NCI-H524 treated with DMSO at 0.1 percent for 48 hours (cell line): ENCODE measurements around the gene DISC1.
A peak's percentile ranks its signal among the peaks of the same experiment; 100 is the strongest.
"Not testable (repeated sequence)": the region's sequence is repeated elsewhere in the genome, so short reads cannot be mapped to it uniquely, and the experiment has no call there.

Experiments
- DNase-seq: peaks from one replicate; lab custom pipeline; 2025; lab: John Stamatoyannopoulos, UW

The DISC1 gene

DNA sequence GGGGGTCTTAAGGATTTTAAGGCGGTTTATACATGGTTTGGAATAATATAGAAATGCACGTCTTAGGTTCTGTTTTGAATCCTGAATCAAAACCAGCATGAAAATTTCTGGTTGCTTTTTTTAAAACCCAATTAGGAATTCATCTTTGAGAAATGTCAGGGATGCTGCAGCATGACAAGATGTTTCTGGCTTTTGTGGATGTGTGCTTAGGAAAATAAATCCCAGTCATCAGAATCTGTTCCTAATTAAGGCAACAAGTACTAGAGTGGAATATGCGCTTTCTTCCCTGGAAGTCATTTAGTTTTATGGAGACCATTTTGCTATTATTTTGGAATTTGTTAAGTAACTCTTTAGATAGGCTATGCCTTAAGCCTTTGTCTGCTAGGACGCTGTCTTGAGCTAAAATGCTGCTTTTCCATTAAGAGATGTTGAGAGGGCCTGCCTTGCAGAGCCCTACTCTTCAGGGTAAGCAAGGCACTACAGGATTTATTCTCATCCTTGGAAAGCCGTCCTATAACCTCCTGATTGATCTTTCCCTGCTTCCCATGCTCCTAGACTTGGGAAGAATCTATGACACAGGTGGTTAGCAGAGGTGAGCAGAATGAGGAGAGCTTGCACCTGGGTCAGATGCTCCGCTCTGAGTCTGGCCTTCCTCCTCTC, 332.8 kb downstream of the DISC1 start:
- DNase-seq, result no peak

DNA sequence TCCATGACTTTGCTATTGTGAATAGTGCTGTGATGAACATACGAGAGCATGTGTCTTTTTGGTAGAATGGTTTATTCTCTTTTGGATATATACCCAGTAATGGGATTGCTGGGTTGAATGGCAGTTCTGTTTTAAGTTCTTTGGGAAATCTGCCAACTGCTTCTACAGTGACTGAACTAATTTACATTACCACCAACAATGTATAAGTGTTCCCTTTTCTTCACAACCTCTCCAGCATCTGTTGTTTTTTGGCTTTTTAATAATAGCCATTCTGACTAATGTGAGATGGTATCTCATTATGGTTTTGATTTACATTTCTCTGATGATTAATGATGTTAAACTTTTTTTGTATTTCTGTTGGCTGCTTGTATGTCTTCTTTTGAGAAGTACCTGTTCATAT, 335.2 kb downstream of the DISC1 start:
- not testable (repeated sequence) for DNase-seq

DNA sequence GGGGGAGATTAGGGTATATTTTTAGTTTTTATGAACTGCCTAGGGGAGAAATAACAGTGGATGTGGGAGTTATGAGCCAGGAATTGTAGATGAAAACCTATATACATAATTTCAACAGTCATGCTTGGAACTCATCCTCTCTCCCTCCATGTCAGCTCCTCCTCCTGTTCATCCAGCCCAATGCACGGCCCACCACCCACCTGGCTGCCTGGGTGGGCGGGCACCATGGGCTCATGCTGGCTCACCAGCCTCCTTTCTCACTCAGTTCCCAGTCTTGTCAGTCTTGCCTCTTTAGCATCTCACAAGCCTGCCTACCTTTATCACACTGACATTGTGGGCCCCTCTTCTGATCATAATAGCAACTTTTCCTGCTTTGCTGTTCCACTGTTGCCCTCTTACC, 336.0 kb downstream of the DISC1 start:
- no peak for DNase-seq

DNA sequence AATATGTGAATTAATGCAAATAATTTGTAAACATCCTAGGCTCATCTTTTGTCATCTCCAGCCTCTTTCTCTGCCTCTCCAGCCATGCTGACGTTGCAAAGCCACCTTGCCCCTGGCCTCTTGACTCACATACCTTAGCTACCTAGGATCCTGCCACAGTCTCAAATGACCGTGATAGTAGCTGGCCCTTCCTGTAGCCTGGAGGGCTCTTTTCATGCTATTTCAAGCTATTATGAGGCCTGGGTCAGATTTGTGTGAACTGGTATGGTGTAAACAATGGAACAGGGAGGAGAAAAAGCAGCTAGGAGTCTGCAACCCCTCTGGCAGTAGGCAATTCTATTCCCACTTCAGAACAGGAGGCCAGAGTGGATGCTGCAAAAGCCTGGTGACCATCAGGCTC, 337.7 kb downstream of the DISC1 start:
- no peak for DNase-seq

DNA sequence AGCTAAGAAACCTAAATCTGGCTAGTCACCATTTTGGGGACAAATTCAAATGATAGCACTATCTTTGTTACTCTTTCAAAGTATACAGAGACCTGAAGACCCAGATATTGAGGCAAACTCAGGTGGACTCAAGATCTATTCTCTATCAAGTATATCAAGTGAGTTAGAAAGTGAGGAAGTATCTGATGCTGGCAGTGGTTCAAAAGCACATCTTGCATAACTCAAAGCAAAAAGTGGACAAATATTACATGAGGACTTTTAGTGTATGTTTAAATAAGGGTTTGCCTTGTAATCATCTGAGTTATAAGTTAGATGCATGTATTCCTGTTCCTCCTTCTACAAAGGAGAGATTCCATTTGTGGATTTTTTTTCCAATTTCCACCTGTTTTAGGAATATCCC, 338.4 kb downstream of the DISC1 start:
- DNase-seq, result no peak

DNA sequence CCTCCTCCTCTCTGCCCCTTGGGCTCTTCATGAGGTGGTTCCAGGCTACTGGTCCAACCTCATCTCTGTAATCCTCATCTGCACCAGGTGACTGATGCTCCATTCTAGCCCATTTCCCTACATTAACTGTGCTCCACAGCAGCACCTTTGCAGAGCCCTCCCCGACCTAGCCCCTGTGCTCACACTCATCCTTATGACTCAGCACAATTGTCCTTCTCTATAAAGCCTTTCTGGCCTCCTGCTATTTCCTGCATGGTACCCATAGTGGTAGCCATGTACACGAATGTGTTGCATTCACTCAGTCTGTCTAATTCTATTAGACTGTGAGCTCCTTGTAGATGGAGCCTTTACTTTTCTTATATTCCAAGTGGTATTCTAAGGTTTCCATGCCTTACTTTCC, 339.0 kb downstream of the DISC1 start:
- DNase-seq, result no peak

DNA sequence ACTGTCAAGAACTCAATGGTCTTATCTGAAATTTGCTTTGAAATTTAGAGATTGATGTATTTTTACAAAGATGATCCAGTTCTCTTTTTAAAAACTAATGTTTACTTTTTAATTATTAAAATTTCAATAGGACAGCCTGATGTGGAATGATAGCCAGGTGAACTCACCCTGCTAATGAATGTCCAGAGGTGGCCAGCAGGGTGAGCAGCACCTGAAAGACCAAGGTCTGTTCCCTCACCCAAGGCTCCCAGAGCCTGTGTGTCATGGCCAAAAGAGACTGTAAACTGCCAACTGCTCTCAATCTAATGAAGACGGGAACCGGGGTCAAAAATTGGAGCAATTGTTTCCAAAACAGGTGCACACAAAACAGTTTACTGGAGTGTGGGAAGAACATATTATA, 340.4 kb downstream of the DISC1 start:
- no peak for DNase-seq

DNA sequence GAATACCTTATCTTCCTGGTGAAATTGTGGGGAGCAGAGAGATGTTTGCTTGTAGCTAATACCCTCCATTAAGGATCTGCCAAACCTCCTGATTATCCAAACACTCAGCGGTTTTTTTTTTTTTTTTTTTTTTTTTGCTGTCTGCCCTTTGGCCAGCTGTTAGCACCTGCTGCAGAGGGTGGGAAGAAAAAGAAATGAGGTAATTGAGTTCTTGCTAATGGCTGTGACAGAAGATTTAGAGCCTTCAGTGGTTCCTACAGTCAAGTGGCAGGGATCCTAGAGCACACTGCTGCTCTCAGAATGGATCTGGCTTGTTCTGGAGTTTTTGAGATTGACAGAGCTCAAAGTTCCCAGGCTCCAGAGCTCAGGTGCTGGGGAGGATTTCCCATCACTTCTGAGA, 342.5 kb downstream of the DISC1 start:
- DNase-seq, result peak; percentile 34

DNA sequence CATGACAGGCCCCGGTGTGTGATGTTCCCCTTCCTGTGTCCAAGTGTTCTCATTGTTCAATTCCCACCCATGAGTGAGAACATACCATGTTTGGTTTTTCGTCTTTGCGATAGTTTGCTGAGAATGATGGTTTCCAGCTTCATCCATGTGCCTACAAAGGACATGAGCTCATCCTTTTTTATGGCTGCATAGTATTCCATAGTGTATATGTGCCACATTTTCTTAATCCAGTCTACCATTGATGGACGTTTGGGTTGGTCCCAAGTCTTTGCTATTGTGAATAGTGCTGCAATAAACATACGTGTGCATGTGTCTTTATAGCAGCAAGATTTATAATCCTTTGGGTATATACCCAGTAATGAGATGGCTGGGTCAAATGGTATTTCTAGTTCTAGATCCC, 343.2 kb downstream of the DISC1 start:
- not testable (repeated sequence) for DNase-seq

DNA sequence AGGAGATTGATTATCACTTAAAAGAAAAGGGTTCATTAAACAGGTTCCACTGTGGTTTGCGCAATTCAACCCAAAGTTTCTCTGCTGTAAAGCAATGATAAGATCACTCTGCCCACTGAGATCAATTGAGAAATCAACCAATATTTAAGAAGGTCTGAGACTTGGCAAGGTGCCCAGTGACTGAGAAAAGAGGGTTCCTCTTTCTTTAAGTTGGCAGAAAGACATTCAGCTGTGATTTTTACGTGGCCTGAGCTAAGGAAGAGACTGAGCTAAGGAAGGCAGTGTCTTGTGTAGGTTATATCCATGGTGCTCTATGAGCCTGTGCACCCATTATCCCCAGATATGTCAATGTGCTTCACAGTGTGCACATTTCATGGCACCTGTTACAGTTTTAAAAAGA, 344.1 kb downstream of the DISC1 start:
- no peak for DNase-seq

DNA sequence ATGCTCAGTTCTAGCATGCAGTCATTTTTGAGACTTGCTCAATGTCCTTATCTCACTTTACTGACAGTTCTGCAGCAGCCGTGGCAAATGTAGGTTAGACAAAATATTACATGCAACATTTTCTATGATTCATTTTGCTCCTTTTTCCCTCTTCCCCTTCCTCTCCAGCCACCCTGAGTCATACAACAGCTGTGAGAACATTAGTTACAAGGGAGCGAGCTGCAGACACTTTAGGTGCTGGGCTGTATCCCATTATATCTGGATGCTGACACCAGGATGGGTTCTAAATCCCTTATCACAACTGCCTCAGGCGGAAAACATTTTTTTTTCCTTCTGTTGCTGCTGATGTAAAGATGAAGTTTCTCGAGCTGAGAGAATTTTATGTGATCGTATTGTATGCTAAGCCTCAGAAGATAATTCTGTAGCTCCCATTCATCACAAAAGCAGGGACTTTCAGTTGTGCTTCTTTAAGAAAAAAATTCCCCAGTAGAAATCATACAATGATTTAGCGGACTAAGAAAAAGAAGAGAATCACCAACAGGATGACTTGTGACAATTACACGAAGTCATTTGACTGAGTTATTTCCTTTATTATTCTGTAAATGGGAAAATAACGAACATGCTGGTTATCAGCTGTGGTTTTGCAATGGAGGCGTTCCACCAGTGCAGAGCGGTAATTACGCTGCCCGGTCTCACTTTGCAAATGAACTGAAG, 345.0 kb downstream of the DISC1 start:
- DNase-seq, result no peak

DNA sequence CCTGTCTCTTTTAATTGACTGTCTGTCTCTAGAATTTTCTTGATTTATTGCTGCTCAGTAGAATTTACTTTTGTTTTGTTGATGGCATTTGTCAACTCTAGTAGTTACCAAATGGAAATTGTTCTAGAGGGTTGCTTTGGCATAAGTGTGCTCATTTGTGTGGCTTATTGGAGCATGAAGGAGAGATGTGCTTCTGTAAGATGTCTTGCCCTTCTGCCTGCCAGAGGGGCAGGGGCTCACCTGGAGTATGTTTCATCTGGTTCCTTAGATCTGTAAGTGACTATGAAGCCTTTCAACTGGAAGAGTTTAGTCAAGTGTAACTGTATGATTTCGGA, 345.5 kb downstream of the DISC1 start:
- no peak for DNase-seq

DNA sequence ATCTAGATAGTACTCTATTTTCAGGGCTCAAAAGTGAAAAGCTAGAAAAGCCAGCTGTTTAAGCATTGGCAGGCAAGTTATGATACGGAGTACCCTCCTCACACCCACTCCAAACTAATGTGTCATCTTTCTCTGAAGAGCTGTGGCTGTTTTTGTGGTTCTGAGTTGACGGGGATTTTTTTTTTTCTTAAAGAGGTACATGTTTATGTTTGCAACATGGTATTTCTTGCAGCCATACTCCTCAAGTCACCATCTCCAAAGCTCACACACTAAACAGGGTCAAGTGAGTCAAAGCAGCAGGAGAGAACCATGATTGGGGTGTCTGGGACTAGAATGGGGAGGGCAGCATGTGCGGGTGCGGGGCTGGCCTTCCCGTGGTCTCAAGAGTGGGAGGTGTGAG, 347.2 kb downstream of the DISC1 start:
- no peak for DNase-seq

DNA sequence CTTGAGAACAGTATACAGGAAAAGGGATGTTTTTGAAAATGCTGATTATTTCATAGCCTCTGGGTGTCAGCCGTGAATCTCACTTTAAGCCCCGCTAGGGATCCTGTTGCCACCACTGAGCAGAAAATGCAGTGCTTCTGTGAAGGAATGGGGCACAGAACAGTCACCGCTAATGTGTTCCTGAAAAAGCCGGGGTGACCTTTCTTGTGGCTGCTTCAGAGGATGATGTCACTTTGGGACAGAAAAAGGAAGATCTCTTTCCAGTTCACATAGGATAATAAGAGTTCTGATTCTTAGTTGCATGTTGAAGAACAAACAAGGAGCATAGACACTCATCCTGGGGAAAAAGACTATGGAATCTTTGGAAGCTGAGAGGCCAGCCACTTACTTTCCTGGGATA, 349.6 kb downstream of the DISC1 start:
- no peak for DNase-seq

DNA sequence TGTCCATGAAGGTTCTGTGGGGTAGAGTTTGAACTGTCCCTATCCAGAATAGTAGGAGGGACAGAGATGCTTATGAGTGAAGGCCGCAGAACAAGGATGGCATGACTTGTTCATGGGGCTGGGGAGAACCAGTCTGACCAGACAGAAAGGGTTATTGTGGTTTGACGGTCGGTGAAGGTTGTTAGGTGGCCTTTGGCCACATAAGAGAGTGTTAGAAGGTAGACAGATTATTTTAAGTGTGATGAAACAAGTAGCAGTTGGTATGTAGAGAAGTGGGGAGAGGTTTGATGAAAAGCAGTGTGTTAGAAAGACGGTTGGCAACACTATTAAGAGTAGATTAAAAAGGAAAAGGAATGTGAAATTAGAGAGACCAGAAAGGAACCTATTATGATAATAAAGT, 355.1 kb downstream of the DISC1 start:
- DNase-seq, result no peak

DNA sequence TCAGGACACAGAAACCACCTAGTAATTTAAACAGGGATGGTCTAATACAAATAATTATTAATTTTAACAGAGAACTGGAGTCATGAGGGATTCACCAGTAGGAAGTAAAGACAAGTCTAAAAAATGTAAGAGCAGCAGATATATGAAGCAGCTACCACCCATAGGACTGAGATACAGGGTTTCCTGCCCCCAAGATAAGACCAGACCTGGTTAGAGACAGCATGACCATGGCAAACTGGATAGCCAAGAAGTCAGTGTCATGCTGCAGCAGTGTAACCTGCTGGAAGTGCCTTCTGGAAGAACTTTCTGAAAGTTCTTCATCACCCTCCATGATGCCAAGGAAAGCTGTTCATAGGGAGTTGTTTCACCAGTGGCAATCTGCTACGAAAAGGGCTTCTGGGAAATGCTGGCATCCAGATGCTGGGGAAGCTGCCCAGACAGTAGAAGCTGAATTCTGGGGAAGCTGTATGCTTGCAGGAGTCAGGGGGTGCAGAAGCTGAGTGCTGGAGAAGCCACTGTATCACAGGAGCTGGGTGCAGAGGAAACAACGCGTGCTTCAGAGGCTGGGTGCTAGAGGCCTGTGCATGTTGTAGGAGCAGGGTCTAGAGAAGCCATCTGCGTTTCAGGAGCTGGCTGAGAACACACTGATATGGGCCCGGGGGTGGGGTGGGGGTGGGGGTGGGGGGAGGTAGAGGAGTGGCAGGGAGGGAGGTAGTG, 356.4 kb downstream of the DISC1 start:
- no peak for DNase-seq

DNA sequence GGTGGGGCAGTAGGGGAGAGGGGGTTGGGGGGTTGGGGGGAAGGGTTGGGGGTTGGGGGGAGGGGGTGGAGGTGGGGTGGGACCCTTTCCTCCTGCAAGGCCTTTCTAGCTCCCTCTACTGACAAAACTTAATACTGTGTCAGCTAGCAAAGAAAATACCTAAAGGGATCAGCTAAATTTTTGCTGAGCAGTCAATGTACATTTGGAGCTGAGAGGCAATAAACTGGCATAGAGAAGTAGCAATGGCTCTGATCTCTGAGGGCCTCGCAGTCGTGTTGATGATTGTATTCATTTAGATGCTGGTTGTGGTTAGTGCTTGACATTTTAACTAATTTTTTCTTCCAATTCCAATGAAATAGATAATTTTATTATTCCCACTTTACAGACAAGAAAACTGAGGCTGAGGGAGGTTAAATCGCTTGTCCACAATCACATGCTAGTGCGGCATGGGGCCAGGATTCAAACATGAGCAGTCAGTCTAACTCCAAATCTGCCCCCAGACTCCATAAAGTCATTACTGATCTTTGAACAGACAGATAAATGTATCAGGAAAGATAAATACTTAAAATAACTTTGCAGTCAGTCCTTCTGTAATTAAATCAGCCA, 357.1 kb downstream of the DISC1 start:
- DNase-seq, result no peak

DNA sequence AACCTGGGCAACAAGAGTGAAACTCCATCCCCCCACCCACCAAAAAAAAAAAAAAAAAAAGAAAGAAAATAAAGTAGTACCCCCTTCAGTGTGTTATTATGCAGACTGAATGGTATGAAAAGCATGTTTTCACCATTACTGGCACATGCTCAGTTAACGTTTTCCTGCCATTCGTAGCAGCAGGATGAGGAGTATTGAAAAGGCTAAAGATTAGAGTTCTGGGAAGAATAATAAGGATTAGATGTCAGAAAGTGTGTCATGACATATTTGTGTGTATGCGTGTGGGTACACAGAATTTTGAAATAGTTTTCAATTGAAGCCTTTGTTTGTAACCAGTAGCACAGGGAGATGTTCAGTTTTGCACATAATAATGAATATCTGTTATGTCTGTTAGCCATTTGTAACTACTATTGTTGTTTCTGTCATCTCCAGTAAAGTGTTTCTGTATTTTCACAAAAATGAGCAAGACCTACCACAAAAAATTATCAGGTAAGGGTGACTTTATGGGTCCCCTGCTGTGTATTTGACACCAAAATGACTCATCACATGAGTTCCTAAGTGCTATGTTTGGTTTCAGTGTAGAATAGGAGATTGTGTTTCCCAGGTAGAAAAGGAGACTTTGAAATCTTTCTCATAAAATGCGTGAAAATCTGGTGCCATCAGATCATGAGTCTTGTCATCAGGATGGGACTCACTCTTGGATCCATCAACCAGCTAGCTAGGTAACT, 358.9 kb downstream of the DISC1 start:
- no peak for DNase-seq

DNA sequence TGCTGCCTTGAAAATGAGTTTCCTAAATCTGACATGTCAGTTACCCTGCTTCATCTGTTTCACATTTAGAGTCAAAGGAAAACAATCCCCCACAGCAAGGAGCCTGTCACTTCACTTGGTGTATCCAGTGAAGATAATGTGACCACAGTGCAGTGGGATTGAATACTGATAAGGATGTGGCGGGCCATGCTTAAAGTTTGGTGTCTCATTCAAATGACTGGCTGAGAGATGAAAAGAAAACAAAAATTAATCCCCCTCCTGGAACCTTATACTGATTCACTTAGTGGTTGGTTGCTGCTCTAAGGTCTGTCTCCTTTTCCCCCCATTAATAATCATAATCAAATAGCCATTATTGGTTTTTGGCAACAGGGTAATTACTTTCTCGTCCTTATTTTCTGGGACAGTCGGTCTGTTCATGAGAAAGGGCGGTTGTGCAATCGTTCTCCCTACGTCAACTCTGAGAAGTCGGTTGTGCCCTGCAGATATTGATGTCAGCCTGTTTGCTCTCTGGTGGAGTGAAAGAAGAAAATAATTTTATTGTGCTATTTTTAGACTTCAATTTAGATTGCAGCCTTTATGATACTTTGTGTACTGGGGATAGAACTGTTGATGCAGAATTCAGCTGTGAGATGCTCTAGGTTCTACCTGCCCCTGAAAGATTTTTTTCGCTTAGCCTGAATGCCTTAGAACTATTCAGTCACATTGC, 360.2 kb downstream of the DISC1 start:
- DNase-seq, result no peak

DNA sequence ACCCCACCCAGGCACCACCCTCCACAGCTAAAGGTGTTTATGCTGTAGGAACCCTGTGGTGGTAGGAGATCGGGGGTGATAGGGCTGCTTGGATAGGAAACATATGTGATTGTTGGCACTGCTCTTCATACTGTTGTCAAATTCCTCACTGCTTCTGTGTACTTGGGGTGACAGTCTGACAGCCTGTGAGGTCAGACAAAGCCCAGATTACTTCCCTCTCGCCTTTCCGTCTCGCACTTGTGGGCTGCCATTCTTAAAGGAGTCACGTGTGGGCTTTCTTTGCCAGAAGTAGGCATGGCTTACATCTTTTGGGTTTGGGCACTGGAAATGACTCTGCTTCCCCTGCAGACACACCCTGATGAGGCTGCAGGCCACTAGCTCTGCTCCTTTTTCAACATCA, 363.8 kb downstream of the DISC1 start:
- DNase-seq, result no peak

DNA sequence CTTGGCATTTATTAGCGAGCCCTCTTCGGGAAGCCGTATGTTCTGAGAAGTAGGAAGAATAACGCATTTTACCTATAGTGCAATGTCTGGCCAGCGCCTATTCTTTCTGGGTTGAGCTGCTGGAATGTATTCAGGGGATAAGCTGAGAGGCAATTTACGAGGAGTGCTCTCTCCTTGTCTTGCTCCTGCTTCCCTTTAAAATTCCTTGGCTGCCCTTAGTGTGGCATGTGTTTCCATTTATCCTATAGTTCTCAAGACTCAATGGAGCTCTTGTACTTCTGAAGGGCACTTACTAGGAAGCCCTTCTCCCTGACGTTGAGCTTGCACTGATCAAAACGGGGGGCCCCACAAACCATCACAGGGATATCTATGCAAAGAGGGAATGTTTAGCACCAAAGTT, 364.6 kb downstream of the DISC1 start:
- no peak for DNase-seq

DNA sequence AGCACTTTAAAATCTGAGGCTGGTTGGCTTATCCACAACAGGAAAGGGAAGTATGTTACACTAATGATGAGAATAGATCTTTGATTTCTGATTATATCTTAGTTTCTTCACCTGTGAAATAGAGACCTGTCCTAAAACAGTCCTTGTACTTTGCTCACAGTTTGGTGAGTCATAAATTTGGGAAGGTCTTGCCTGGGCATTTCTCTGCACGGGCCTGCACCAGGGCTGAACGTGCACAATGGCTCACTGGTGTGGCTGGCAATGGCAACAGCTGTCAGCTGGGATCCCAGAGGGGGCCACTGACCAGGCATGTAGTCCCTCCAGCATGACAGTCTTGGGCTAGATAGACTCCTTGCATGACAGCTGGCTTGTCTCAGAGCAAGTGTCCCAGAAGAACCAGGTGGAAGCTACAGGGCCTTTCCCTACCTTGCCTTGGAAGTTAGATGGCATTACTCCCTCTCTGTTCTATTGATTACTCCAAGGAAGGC, 367.4 kb downstream of the DISC1 start:
- DNase-seq, result no peak
